ENCODE data around the gene PCDH12.

PCDH12 gene

GRCh38 chr5:141906517-141906916 is 51.5 kb downstream of the PCDH12 start:
- no peak for DNase-seq

- no peak for DNase-seq
These were observed 53.5 kb downstream of the PCDH12 start for GRCh38 chr5:141904551-141904950.

GRCh38 chr5:141903261-141903660 is 54.7 kb downstream of the PCDH12 start:
- DNase-seq: no peak

GRCh38 chr5:141902015-141902814 is 55.8 kb downstream of the PCDH12 start:
- no peak for DNase-seq

GRCh38 chr5:141898448-141899049 is 59.5 kb downstream of the PCDH12 start:
- no peak for DNase-seq

- no peak for DNase-seq
These were observed 60.6 kb downstream of the PCDH12 start for GRCh38 chr5:141897425-141897824.
